DLD1 (cell line): ENCODE data around the gene USP25.

ENCODE experiments used
- in situ Hi-C: cut with HindIII; loops from 2 replicates; pipeline ENCODE4 v1.10.0; 2017; ENCODE audit warnings: low sequenced_read_pairs

The USP25 gene

GRCh38 chr21:15729674-15730483 lies at the start of gene USP25:
TSS of gene USP25 (plus strand) at chr21:15729982. CDS start at chr21:15730394, 412 bp downstream.
- in situ Hi-C loops, result no loop called here

GRCh38 chr21:15682186-15682895 lies 47.4 kb upstream of the USP25 start:
- in situ Hi-C loops, result no loop called here

- in situ Hi-C loops, result no loop called here
Measured at GRCh38 chr21:15682977-15683376, 46.8 kb upstream of the USP25 start.

GRCh38 chr21:15686506-15686905 lies 43.3 kb upstream of the USP25 start:
- in situ Hi-C loops, result no loop called here

GRCh38 chr21:15687208-15687607 lies 42.6 kb upstream of the USP25 start:
- in situ Hi-C loops, result no loop called here

GRCh38 chr21:15688016-15688415 lies 41.8 kb upstream of the USP25 start:
- in situ Hi-C loops, result no loop called here

GRCh38 chr21:15688809-15689208 lies 41.0 kb upstream of the USP25 start:
- in situ Hi-C loops, result no loop called here

- in situ Hi-C loops, result no loop called here
Measured at GRCh38 chr21:15692711-15693110, 37.1 kb upstream of the USP25 start.

- in situ Hi-C loops, result no loop called here
Measured at GRCh38 chr21:15695241-15695640, 34.5 kb upstream of the USP25 start.

- in situ Hi-C loops, result no loop called here
Measured at GRCh38 chr21:15701830-15702229, 28.0 kb upstream of the USP25 start.

GRCh38 chr21:15703932-15704331 lies 25.9 kb upstream of the USP25 start:
- in situ Hi-C loops, result no loop called here

- in situ Hi-C loops, result no loop called here
Measured at GRCh38 chr21:15706696-15707095, 23.1 kb upstream of the USP25 start.

- in situ Hi-C loops, result no loop called here
Measured at GRCh38 chr21:15713412-15713811, 16.4 kb upstream of the USP25 start.

- in situ Hi-C loops, result no loop called here
Measured at GRCh38 chr21:15718711-15719110, 11.1 kb upstream of the USP25 start.

GRCh38 chr21:15719976-15720375 lies 9.8 kb upstream of the USP25 start:
- in situ Hi-C loops, result no loop called here

- in situ Hi-C loops, result no loop called here
Measured at GRCh38 chr21:15722591-15723324, 7.0 kb upstream of the USP25 start.

GRCh38 chr21:15725949-15726348 lies 3.8 kb upstream of the USP25 start:
- in situ Hi-C loops, result no loop called here

GRCh38 chr21:15728046-15728445 lies 1.7 kb upstream of the USP25 start:
- in situ Hi-C loops, result no loop called here

- in situ Hi-C loops, result no loop called here
Measured at GRCh38 chr21:15729346-15729673, 472 bp upstream of the USP25 start.

- in situ Hi-C loops, result no loop called here
Measured at GRCh38 chr21:15730484-15731242, 881 bp downstream of the USP25 start.

GRCh38 chr21:15731243-15731613 lies 1.4 kb downstream of the USP25 start:
- in situ Hi-C loops, result no loop called here
